H9 (cell line): ENCODE measurements around the gene KRT34. TPM values are rescaled to one million over a fixed set of nuclear protein-coding genes. Genes with fewer than 3 reads are reported as not detected.

Experiments
- DNase-seq: peaks from one replicate; pipeline ENCODE4 v3.0.0-alpha.2; 2017
- H2AFZ ChIP-seq: one replicate; pipeline ENCODE4 v1.6.1; 2013; ENCODE audit warnings: mild to moderate bottlenecking, low read length, control low read depth, moderate library complexity
- H2AK5ac ChIP-seq: 2 replicates; pipeline ENCODE4 v1.6.1; 2013; ENCODE audit warnings: low read length, control low read depth, mixed read lengths; ENCODE audit not compliant: insufficient read length
- H2BK120ac ChIP-seq: one replicate; pipeline ENCODE4 v1.6.1; 2013; ENCODE audit warnings: low read depth, mild to moderate bottlenecking, low read length, control low read depth, inconsistent platforms; ENCODE audit not compliant: poor library complexity, severe bottlenecking
- H2BK12ac ChIP-seq: 2 replicates; pipeline ENCODE4 v1.6.1; 2013; ENCODE audit warnings: low read length, control low read depth, mixed read lengths, low read depth; ENCODE audit not compliant: insufficient read length
- H2BK15ac ChIP-seq: 2 replicates; pipeline ENCODE4 v1.6.1; 2013; ENCODE audit warnings: low read depth, low read length, control low read depth
- H2BK20ac ChIP-seq: one replicate; pipeline ENCODE4 v1.6.1; 2013; ENCODE audit warnings: low read depth, mild to moderate bottlenecking, low read length, control low read depth, inconsistent platforms; ENCODE audit not compliant: poor library complexity, severe bottlenecking
- H2BK5ac ChIP-seq: 2 replicates; pipeline ENCODE4 v1.6.1; 2013; ENCODE audit warnings: low read length, control low read depth, mixed read lengths; ENCODE audit not compliant: insufficient read length
- H3K14ac ChIP-seq: 2 replicates; pipeline ENCODE4 v1.6.1; 2013; ENCODE audit warnings: low read length, control low read depth; ENCODE audit not compliant: insufficient read depth
- H3K18ac ChIP-seq: 2 replicates; pipeline ENCODE4 v1.6.1; 2013; ENCODE audit warnings: low read depth, mild to moderate bottlenecking, mixed read lengths, low read length, control low read depth; ENCODE audit not compliant: insufficient read length
- H3K23ac ChIP-seq: 2 replicates; pipeline ENCODE4 v1.6.1; 2013; ENCODE audit warnings: low read length, control low read depth, mixed read lengths, low read depth; ENCODE audit not compliant: insufficient read length
- H3K23me2 ChIP-seq: 2 replicates; pipeline ENCODE4 v1.6.1; 2013; ENCODE audit warnings: low read depth, mild to moderate bottlenecking, mixed read lengths, low read length, control low read depth; ENCODE audit not compliant: insufficient read length, poor library complexity, severe bottlenecking
- H3K27ac ChIP-seq: 2 replicates; pipeline ENCODE4 v1.5.1; 2013; ENCODE audit warnings: low read length, control low read depth, mixed read lengths, low read depth; ENCODE audit not compliant: insufficient read length
- H3K27me3 ChIP-seq: 2 replicates; pipeline ENCODE4 v1.6.1; 2013; ENCODE audit warnings: low read length, control low read depth, inconsistent platforms; ENCODE audit not compliant: insufficient read depth
- H3K4ac ChIP-seq: 2 replicates; pipeline ENCODE4 v1.6.1; 2013; ENCODE audit warnings: low read depth, mild to moderate bottlenecking, control low read depth, inconsistent platforms, low read length, moderate library complexity
- H3K4me1 ChIP-seq: 2 replicates; pipeline ENCODE4 v1.6.1; 2013; ENCODE audit warnings: low read length, control low read depth, inconsistent platforms; ENCODE audit not compliant: insufficient read depth
- H3K4me2 ChIP-seq: 2 replicates; pipeline ENCODE4 v1.6.1; 2013; ENCODE audit warnings: low read length, control low read depth, mixed read lengths; ENCODE audit not compliant: insufficient read length, insufficient read depth
- H3K56ac ChIP-seq: 2 replicates; pipeline ENCODE4 v1.6.1; 2013; ENCODE audit warnings: low read depth, mild to moderate bottlenecking, mixed read lengths, low read length, control low read depth; ENCODE audit not compliant: insufficient read length
- H3K79me1 ChIP-seq: 2 replicates; pipeline ENCODE4 v1.6.1; 2013; ENCODE audit warnings: low read depth, mild to moderate bottlenecking, moderate library complexity, low read length, control low read depth, inconsistent platforms; ENCODE audit not compliant: insufficient read depth, poor library complexity, severe bottlenecking
- H3K79me2 ChIP-seq: 2 replicates; pipeline ENCODE4 v1.6.1; 2013; ENCODE audit warnings: low read length, control low read depth, inconsistent platforms; ENCODE audit not compliant: insufficient read depth
- H3K9ac ChIP-seq: 2 replicates; pipeline ENCODE4 v1.6.1; 2013; ENCODE audit warnings: low read length, control low read depth, mixed read lengths; ENCODE audit not compliant: insufficient read length; ENCODE audit errors: extremely low read depth
- H3K9me3 ChIP-seq: one replicate; pipeline ENCODE4 v1.6.1; 2013; ENCODE audit warnings: low read depth, low read length, inconsistent platforms; ENCODE audit not compliant: control insufficient read depth
- H3T11ph ChIP-seq: one replicate; pipeline ENCODE4 v1.6.1; 2013; ENCODE audit warnings: mild to moderate bottlenecking, low read length, control low read depth, inconsistent platforms
- H4K20me1 ChIP-seq: one replicate; pipeline ENCODE4 v1.6.1; 2013; ENCODE audit not compliant: control insufficient read depth, insufficient read length, insufficient read depth
- H4K5ac ChIP-seq: 2 replicates; pipeline ENCODE4 v1.6.1; 2013; ENCODE audit warnings: low read depth, mild to moderate bottlenecking, mixed read lengths, low read length, control low read depth; ENCODE audit not compliant: insufficient read length
- H4K8ac ChIP-seq: replicated peaks from 2 replicates; pipeline ENCODE4 v1.6.1; 2013; ENCODE audit warnings: low read length, control low read depth, mixed read lengths, low read depth; ENCODE audit not compliant: insufficient read length
- H4K91ac ChIP-seq: 2 replicates; pipeline ENCODE4 v1.6.1; 2013; ENCODE audit warnings: low read depth, mild to moderate bottlenecking, moderate library complexity, mixed read lengths, low read length, control low read depth; ENCODE audit not compliant: insufficient read length
- H3K27ac Mint-ChIP-seq, 3 experiments: 2 replicates in 2 of 3; 3 replicates in 1 of 3; pipeline ENCODE4 v1.8.0; 2020 to 2021; ENCODE audit warnings: mixed read lengths in 3 of 3, mild to moderate bottlenecking in 1 of 3, moderate library complexity in 1 of 3
- H3K27me3 Mint-ChIP-seq: 2 replicates; pipeline ENCODE4 v1.8.0; 2021; ENCODE audit warnings: low read depth, mild to moderate bottlenecking, moderate library complexity, mixed read lengths
- H3K36me3 Mint-ChIP-seq, 3 experiments: 2 replicates in 2 of 3; 3 replicates in 1 of 3; pipeline ENCODE4 v1.8.0; 2020 to 2021; ENCODE audit warnings: low read depth in 3 of 3, mixed read lengths in 3 of 3; ENCODE audit not compliant: insufficient read depth in 1 of 3
- H3K4me1 Mint-ChIP-seq, 2 experiments: 2 replicates each; pipeline ENCODE4 v1.8.0; 2020; ENCODE audit warnings: mixed read lengths in 2 of 2
- H3K4me3 Mint-ChIP-seq, 2 experiments: 2 replicates in 1 of 2; 3 replicates in 1 of 2; pipeline ENCODE4 v1.8.0; 2020 to 2021; ENCODE audit warnings: mild to moderate bottlenecking in 2 of 2, mixed read lengths in 2 of 2, moderate library complexity in 1 of 2
- H3K9me3 Mint-ChIP-seq, 2 experiments: 2 replicates in 1 of 2; 3 replicates in 1 of 2; pipeline ENCODE4 v1.8.0; 2020; ENCODE audit warnings: mild to moderate bottlenecking in 2 of 2, mixed read lengths in 2 of 2, moderate library complexity in 1 of 2
- WGBS: extraction: QIAGEN DNeasy Blood & Tissue Kit; methylation state at CpG from one replicate; pipeline ENCODE4 v1.1.7; 2013; ENCODE audit warnings: missing lambda C conversion rate, low lambda C conversion rate, mixed read lengths; ENCODE audit not compliant: insufficient read length; ENCODE audit errors: extremely low coverage; 5-methylcytosine and 5-hydroxymethylcytosine counted together
- total RNA-seq: library from RNA; stranded (reverse); gene quantifications from 2 replicates; pipeline ENCODE4 v1.2.1, GENCODE V29; 2021
- TF ChIP-seq, protein P1 (sequence below): fragments of 200-600 bp; sonication (generic); conservative IDR thresholded peaks from 3 replicates; pipeline ENCODE4 v1.8.0; 2021; ENCODE audit warnings: antibody characterized with exemption, mild to moderate bottlenecking

Gene KRT34
- total RNA-seq, 1 experiment from 2014 or later = not detected

DNA sequence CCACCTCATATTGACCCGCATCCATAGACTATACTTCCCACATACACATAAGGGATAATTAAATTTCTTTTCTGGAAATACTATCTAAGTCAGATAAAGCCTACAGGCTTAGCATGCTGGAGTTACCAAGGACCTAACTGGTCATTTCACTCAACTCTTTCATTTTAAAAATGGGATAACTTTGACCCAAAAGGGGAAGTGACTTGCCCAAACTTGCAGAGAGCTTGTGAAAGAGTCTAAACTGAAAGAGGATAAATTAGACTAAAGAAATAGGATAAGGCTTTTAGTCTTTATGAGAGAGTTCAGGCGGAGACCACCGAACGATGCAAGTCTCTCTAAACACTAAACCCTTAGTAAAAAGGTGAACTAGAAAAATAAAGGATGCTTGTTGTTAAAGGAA is 27.6 kb downstream of the KRT34 start:
- no CpG with 5 or more reads among the region's 4 CpGs for WGBS
- no peak overlapping the region for H4K91ac ChIP-seq

More for the DNA sequence above, 27.6 kb downstream of the KRT34 start:
- no peak overlapping the region for H3K23ac ChIP-seq
- no peak overlapping the region for H3K4me2 ChIP-seq
- H3K23me2 ChIP-seq = no peaks in the 10 kb centered on the region
- H2BK120ac ChIP-seq = no peak overlapping the region
- Mint-ChIP-seq H3K4me1 (no peaks in the 10 kb centered on the region), H3K27ac (no peak overlapping the region), H3K36me3 (no peaks in the 10 kb centered on the region), H3K4me3 (no peak overlapping the region), H3K9me3 (no peaks in the 10 kb centered on the region; a peak in 2 of 5 replicates), H3K27me3 (peaks cover 9% of the 10 kb centered on the region)
- DNase-seq = no peak
- no peaks in the 10 kb centered on the region for H4K20me1 ChIP-seq
- H3K18ac ChIP-seq = no peak overlapping the region
- H2AK5ac ChIP-seq = no peak overlapping the region
- H2BK12ac ChIP-seq = no peak overlapping the region
- no peak overlapping the region for H3K14ac ChIP-seq
- H3K4ac ChIP-seq = no peak overlapping the region
- TF ChIP-seq, protein P1, sequence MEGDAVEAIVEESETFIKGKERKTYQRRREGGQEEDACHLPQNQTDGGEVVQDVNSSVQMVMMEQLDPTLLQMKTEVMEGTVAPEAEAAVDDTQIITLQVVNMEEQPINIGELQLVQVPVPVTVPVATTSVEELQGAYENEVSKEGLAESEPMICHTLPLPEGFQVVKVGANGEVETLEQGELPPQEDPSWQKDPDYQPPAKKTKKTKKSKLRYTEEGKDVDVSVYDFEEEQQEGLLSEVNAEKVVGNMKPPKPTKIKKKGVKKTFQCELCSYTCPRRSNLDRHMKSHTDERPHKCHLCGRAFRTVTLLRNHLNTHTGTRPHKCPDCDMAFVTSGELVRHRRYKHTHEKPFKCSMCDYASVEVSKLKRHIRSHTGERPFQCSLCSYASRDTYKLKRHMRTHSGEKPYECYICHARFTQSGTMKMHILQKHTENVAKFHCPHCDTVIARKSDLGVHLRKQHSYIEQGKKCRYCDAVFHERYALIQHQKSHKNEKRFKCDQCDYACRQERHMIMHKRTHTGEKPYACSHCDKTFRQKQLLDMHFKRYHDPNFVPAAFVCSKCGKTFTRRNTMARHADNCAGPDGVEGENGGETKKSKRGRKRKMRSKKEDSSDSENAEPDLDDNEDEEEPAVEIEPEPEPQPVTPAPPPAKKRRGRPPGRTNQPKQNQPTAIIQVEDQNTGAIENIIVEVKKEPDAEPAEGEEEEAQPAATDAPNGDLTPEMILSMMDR = no peak
- H2AFZ ChIP-seq = no peak overlapping the region
- no peak overlapping the region for H3K27ac ChIP-seq
- H2BK20ac ChIP-seq = no peak overlapping the region
- no peak overlapping the region for H2BK15ac ChIP-seq
- no peaks in the 10 kb centered on the region for H3K27me3 ChIP-seq
- no peaks in the 10 kb centered on the region for H3K79me2 ChIP-seq
- no peaks in the 10 kb centered on the region for H3K4me1 ChIP-seq
- H3K9ac ChIP-seq = no peak overlapping the region
- H4K5ac ChIP-seq = no peak overlapping the region
- H4K8ac ChIP-seq = no peak overlapping the region
- no peak overlapping the region for H3K56ac ChIP-seq
- H2BK5ac ChIP-seq = no peak overlapping the region
- no peaks in the 10 kb centered on the region for H3K79me1 ChIP-seq
- H3K9me3 ChIP-seq = no peaks in the 10 kb centered on the region
- no peak overlapping the region for H3T11ph ChIP-seq
